Sigmoid colon (tissue), 4 donors: ENCODE measurements around the gene P4HB.

Experiments used
- CTCF ChIP-seq, 4 experiments: fragments of 450-650 bp in 3 of 4; fragments of 200-600 bp in 1 of 4; IDR thresholded peaks; one replicate each; pipeline ENCODE4 v1.5.1; 2016 to 2019; ENCODE audit warnings: antibody characterized with exemption in 4 of 4, mild to moderate bottlenecking in 3 of 4, moderate library complexity in 2 of 4
- EP300 ChIP-seq, 4 donors: sonication (generic); formaldehyde crosslinking; IDR thresholded peaks; one replicate each; pipeline ENCODE4 v1.6.1; 2017; ENCODE audit warnings: antibody characterized with exemption in 4 of 4
- POLR2A ChIP-seq, 2 donors: fragments of 450-650 bp; IDR thresholded peaks; one replicate each; pipeline ENCODE4 v1.6.1; 2016; ENCODE audit warnings: antibody characterized with exemption in 2 of 2, mild to moderate bottlenecking in 2 of 2, moderate library complexity in 2 of 2
- POLR2AphosphoS5 ChIP-seq, 4 donors: sonication (generic); formaldehyde crosslinking; IDR thresholded peaks; one replicate each; pipeline ENCODE4 v1.6.1; 2017; ENCODE audit warnings: antibody characterized with exemption in 4 of 4

DNA sequence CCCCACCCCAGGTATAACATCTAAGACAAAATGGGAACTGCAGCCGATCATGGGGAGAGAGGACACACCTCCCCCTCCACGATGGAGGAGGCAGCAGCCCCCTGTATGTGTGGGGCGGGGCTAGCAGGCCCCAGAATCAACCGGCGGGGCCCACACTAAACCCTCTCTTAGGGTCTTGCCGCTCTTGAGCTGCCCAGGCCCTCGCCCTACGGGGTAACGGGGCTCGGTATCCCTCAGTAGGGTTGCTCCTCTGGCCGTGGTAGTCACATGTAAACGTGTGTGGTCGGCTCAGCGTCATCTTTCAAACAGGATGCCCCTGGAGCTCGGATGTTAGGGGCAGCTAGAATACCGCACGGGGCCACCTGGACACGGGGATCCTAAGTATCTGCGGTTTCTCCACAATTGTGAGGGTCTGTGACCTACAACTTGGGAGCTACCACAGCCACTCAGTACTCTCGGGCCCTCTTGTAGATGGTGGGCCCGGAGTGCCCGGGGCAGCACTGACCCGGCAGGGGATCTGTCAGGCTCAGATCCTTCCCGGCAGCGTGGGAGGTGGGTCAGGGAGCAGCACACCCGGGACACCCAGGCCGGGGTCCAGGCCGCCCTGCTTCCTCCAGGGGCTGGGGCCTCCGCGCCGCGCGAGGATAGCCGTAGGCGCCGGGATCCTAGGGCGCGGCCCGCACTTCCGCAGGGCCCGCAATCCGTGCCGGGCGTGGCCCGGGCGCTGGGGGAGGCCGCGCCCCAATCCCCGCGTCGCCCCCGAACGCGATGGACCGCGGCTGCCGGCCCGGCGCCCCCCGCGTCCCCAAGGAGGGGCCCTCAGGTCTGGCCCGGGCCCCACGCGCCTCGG is 10.0 kb upstream of the P4HB start:
- TF ChIP-seq CTCF (IDR thresholded peaks at IDR 0.05) (no peak), POLR2AphosphoS5 (IDR thresholded peaks at IDR 0.05) (peak in 2 of 4 donors; percentile 26 to 35), POLR2A (IDR thresholded peaks at IDR 0.05) (no peak), EP300 (IDR thresholded peaks at IDR 0.05) (no peak)
